Mesendoderm (in vitro differentiated cells): ENCODE results near the gene C15orf39.
"Not testable (repeated sequence)": the region's sequence is repeated elsewhere in the genome, so short reads cannot be mapped to it uniquely, and the experiment has no call there.

ENCODE experiments used
- DNase-seq: peaks from one replicate; pipeline ENCODE4 v3.0.0; 2013
- H2AK5ac ChIP-seq: 2 replicates; pipeline ENCODE4 v1.6.1; 2013; ENCODE audit warnings: low read length, inconsistent platforms
- H2BK120ac ChIP-seq: 2 replicates; pipeline ENCODE4 v1.6.1; 2013; ENCODE audit warnings: low read depth, mild to moderate bottlenecking, low read length, moderate library complexity, mixed read lengths
- H2BK15ac ChIP-seq: replicated peaks from 2 replicates; pipeline ENCODE4 v1.6.1; 2013; ENCODE audit warnings: low read depth, mild to moderate bottlenecking, moderate library complexity
- H2BK5ac ChIP-seq: 2 replicates; pipeline ENCODE4 v1.6.1; 2013; ENCODE audit warnings: low read length, inconsistent platforms
- H3K18ac ChIP-seq: 2 replicates; pipeline ENCODE4 v1.6.1; 2013; ENCODE audit warnings: mild to moderate bottlenecking, low read length, mixed read lengths
- H3K23ac ChIP-seq: one replicate; pipeline ENCODE4 v1.6.1; 2013; ENCODE audit warnings: low read length
- H3K27ac ChIP-seq: 2 replicates; pipeline ENCODE4 v1.5.1; 2013; ENCODE audit warnings: low read depth, mild to moderate bottlenecking, inconsistent platforms, low read length, moderate library complexity
- H3K27me3 ChIP-seq: 2 replicates; pipeline ENCODE4 v1.6.1; 2013; ENCODE audit warnings: low read length, control low read depth, mild to moderate bottlenecking, inconsistent platforms; ENCODE audit not compliant: insufficient read depth, poor library complexity
- H3K36me3 ChIP-seq: 2 replicates; pipeline ENCODE4 v1.6.1; 2013; ENCODE audit warnings: low read length, inconsistent platforms; ENCODE audit not compliant: control insufficient read depth, insufficient read depth
- H3K4ac ChIP-seq: one replicate; pipeline ENCODE4 v1.6.1; 2013; ENCODE audit warnings: low read depth, mild to moderate bottlenecking, low read length, moderate library complexity
- H3K4me1 ChIP-seq: 2 replicates; pipeline ENCODE4 v1.6.1; 2013; ENCODE audit warnings: low read depth, low read length, inconsistent platforms; ENCODE audit not compliant: control insufficient read depth
- H3K4me2 ChIP-seq: 2 replicates; pipeline ENCODE4 v1.6.1; 2013; ENCODE audit warnings: low read length
- H3K4me3 ChIP-seq: 2 replicates; pipeline ENCODE4 v1.5.1; 2013; ENCODE audit warnings: mild to moderate bottlenecking, low read length
- H3K56ac ChIP-seq: one replicate; pipeline ENCODE4 v1.6.1; 2013; ENCODE audit warnings: low read length
- H3K79me1 ChIP-seq: 2 replicates; pipeline ENCODE4 v1.6.1; 2013; ENCODE audit warnings: low read length, inconsistent platforms
- H3K79me2 ChIP-seq: 2 replicates; pipeline ENCODE4 v1.6.1; 2013; ENCODE audit warnings: mild to moderate bottlenecking, low read length; ENCODE audit not compliant: control insufficient read depth, insufficient read depth
- H3K9ac ChIP-seq: 2 replicates; pipeline ENCODE4 v1.6.1; 2013; ENCODE audit warnings: low read length, inconsistent platforms
- H4K5ac ChIP-seq: one replicate; pipeline ENCODE4 v1.6.1; 2013; ENCODE audit warnings: low read length
- H4K8ac ChIP-seq: one replicate; pipeline ENCODE4 v1.6.1; 2013; ENCODE audit warnings: low read depth, mild to moderate bottlenecking, control low read depth, low read length, moderate library complexity
- WGBS: extraction: QIAGEN DNeasy Blood & Tissue Kit; methylation state at CpG from one replicate; pipeline ENCODE4 v1.1.7; 2013; ENCODE audit warnings: low lambda C conversion rate, missing lambda C conversion rate; ENCODE audit not compliant: insufficient coverage; ENCODE audit errors: extremely low coverage; 5-methylcytosine and 5-hydroxymethylcytosine counted together

Gene C15orf39

GRCh38 chr15:75227112-75227511 is 25.4 kb downstream of the C15orf39 start:
- DNase-seq, H4K5ac ChIP-seq, H3K79me1 ChIP-seq, H2AK5ac ChIP-seq, H2BK5ac ChIP-seq, H3K79me2 ChIP-seq, H3K4me3 ChIP-seq, H3K27me3 ChIP-seq, H3K56ac ChIP-seq, H2BK120ac ChIP-seq, H3K36me3 ChIP-seq, H3K4me2 ChIP-seq, H3K23ac ChIP-seq, H2BK15ac ChIP-seq, H3K4ac ChIP-seq, H4K8ac ChIP-seq, H3K4me1 ChIP-seq, H3K27ac ChIP-seq, H3K18ac ChIP-seq, H3K9ac ChIP-seq: not testable (repeated sequence)
- WGBS: no CpG with 5 or more reads among the region's 7 CpGs

GRCh38 chr15:75227663-75228280 is 26.1 kb downstream of the C15orf39 start:
- Histone ChIP-seq H2BK15ac (no peak overlapping the region), H3K27me3 (no peaks in the 10 kb centered on the region), H3K56ac (no peak overlapping the region), H3K23ac (no peak overlapping the region), H3K27ac (no peak overlapping the region), H3K36me3 (no peaks in the 10 kb centered on the region), H3K4ac (no peak overlapping the region), H3K4me3 (no peak overlapping the region), H3K4me1 (no peaks in the 10 kb centered on the region), H2BK5ac (no peak overlapping the region), H4K8ac (no peak overlapping the region), H2AK5ac (no peak overlapping the region), H3K4me2 (no peak overlapping the region), H3K79me2 (no peaks in the 10 kb centered on the region), H4K5ac (no peak overlapping the region), H3K9ac (no peak overlapping the region), H3K79me1 (no peaks in the 10 kb centered on the region), H3K18ac (no peak overlapping the region), H2BK120ac (no peak overlapping the region)
- WGBS: no CpG with 5 or more reads among the region's 13 CpGs
- no peak for DNase-seq

- Histone ChIP-seq H3K18ac (no peak overlapping the region), H3K4ac (no peak overlapping the region), H3K4me2 (no peak overlapping the region), H3K36me3 (no peaks in the 10 kb centered on the region), H3K27ac (no peak overlapping the region), H3K27me3 (no peaks in the 10 kb centered on the region), H4K8ac (no peak overlapping the region), H3K79me1 (no peaks in the 10 kb centered on the region), H2BK120ac (no peak overlapping the region), H3K4me1 (no peaks in the 10 kb centered on the region), H4K5ac (no peak overlapping the region), H3K9ac (no peak overlapping the region), H3K56ac (no peak overlapping the region), H3K4me3 (no peak overlapping the region), H3K79me2 (no peaks in the 10 kb centered on the region), H3K23ac (no peak overlapping the region), H2BK15ac (no peak overlapping the region), H2AK5ac (no peak overlapping the region), H2BK5ac (no peak overlapping the region)
- WGBS: no CpG with 5 or more reads among the region's 9 CpGs
- DNase-seq: no peak
These were observed 27.1 kb downstream of the C15orf39 start for GRCh38 chr15:75228787-75229186.

GRCh38 chr15:75229191-75230015 is 27.7 kb downstream of the C15orf39 start:
- no peak for DNase-seq
- H3K27ac ChIP-seq: no peak overlapping the region

GRCh38 chr15:75230016-75230343 is 28.3 kb downstream of the C15orf39 start:
- Histone ChIP-seq H3K27me3 (no peaks in the 10 kb centered on the region), H3K36me3 (no peaks in the 10 kb centered on the region), H3K27ac (no peak overlapping the region), H3K56ac (no peak overlapping the region), H3K79me1 (no peaks in the 10 kb centered on the region), H3K4me2 (no peak overlapping the region), H3K4me1 (no peaks in the 10 kb centered on the region), H4K5ac (no peak overlapping the region), H3K23ac (no peak overlapping the region), H2BK15ac (no peak overlapping the region), H2BK5ac (no peak overlapping the region), H3K9ac (no peak overlapping the region), H3K4ac (no peak overlapping the region), H2BK120ac (no peak overlapping the region), H4K8ac (no peak overlapping the region), H2AK5ac (no peak overlapping the region), H3K18ac (no peak overlapping the region), H3K79me2 (no peaks in the 10 kb centered on the region), H3K4me3 (no peak overlapping the region)
- no peak for DNase-seq
- WGBS: no CpG with 5 or more reads among the region's 2 CpGs

More at GRCh38 chr15:75229191-75230015, 27.7 kb downstream of the C15orf39 start:
- WGBS: no CpG with 5 or more reads among the region's 21 CpGs
- H3K4ac ChIP-seq: no peak overlapping the region
- no peak overlapping the region for H2BK15ac ChIP-seq
- H3K27me3 ChIP-seq: no peaks in the 10 kb centered on the region
- H3K79me1 ChIP-seq: no peaks in the 10 kb centered on the region
- H3K4me3 ChIP-seq: no peak overlapping the region
- no peak overlapping the region for H2BK5ac ChIP-seq
- H3K4me2 ChIP-seq: no peak overlapping the region
- H3K4me1 ChIP-seq: no peaks in the 10 kb centered on the region
- no peak overlapping the region for H2BK120ac ChIP-seq
- no peaks in the 10 kb centered on the region for H3K36me3 ChIP-seq
- H3K9ac ChIP-seq: no peak overlapping the region
- H3K18ac ChIP-seq: no peak overlapping the region
- no peak overlapping the region for H3K56ac ChIP-seq
- H2AK5ac ChIP-seq: no peak overlapping the region
- H3K23ac ChIP-seq: no peak overlapping the region
- H3K79me2 ChIP-seq: no peaks in the 10 kb centered on the region
- no peak overlapping the region for H4K5ac ChIP-seq
- no peak overlapping the region for H4K8ac ChIP-seq
